Lung (tissue), 12 donors: ENCODE data around the gene CPXM2. TPM values are rescaled to one million over a fixed set of nuclear protein-coding genes. Genes with fewer than 3 reads are reported as not detected.

Source experiments
- ATAC-seq: fragments of 200-7000 bp; cut with Tn5 transposase; one replicate; pipeline ENCODE4 v1.9.1; 2020; ENCODE audit warnings: moderate number of reproducible peaks; ENCODE audit not compliant: insufficient read depth, low FRiP score
- DNase-seq, 3 donors: peaks; one replicate each; pipeline ENCODE4 v3.0.0-alpha.2; 2013 to 2017
- H3K27ac ChIP-seq, 2 donors: one replicate each; pipeline ENCODE4 v1.5.1; 2013; ENCODE audit warnings: mild to moderate bottlenecking in 2 of 2, moderate library complexity in 2 of 2, control low read depth in 1 of 2, inconsistent platforms in 1 of 2, low read depth in 1 of 2, low read length in 1 of 2
- H3K27me3 ChIP-seq, 3 donors: one replicate each; pipeline ENCODE4 v1.5.1; 2013; ENCODE audit warnings: low read length in 2 of 3; ENCODE audit not compliant: control insufficient read depth in 3 of 3, insufficient read depth in 3 of 3
- H3K36me3 ChIP-seq, 4 donors: one replicate each; pipeline ENCODE4 v1.5.1; 2013; ENCODE audit warnings: low read length in 4 of 4, mild to moderate bottlenecking in 1 of 4, moderate library complexity in 1 of 4; ENCODE audit not compliant: control insufficient read depth in 4 of 4, insufficient read depth in 4 of 4
- H3K4me1 ChIP-seq, 5 donors: one replicate each; pipeline ENCODE4 v1.5.1; 2013; ENCODE audit warnings: low read length in 5 of 5, mild to moderate bottlenecking in 2 of 5, moderate library complexity in 1 of 5; ENCODE audit not compliant: control insufficient read depth in 5 of 5, insufficient read depth in 5 of 5
- H3K4me3 ChIP-seq: one replicate; pipeline ENCODE4 v1.5.1; 2013; ENCODE audit warnings: mild to moderate bottlenecking, control low read depth, moderate library complexity
- H3K9ac ChIP-seq, 2 donors: one replicate each; pipeline ENCODE4 v1.5.1; 2013; ENCODE audit warnings: low read length in 2 of 2, control low read depth in 1 of 2; ENCODE audit not compliant: insufficient read depth in 1 of 2
- H3K9me3 ChIP-seq, 4 donors: one replicate each; pipeline ENCODE4 v1.5.1; 2013; ENCODE audit warnings: low read length in 3 of 4, mild to moderate bottlenecking in 1 of 4, moderate library complexity in 1 of 4; ENCODE audit not compliant: control insufficient read depth in 4 of 4, insufficient read depth in 3 of 4
- WGBS, 2 donors: extraction: QIAGEN DNeasy Blood & Tissue Kit; methylation state at CpG; one replicate each; pipeline ENCODE4 v1.1.7; 2013; 5-methylcytosine and 5-hydroxymethylcytosine counted together
- polyA plus RNA-seq, 2 donors: library from polyadenylated mRNA; stranded (reverse); fragments of 200-250 nt; gene quantifications; one replicate each; pipeline ENCODE4 v1.2.1, GENCODE V29; 2013
- total RNA-seq, 2 donors: library from RNA; depleted of rRNA in 1 of 2; stranded (reverse); fragments of >200 nt in 1 of 2; gene quantifications; one replicate each; pipeline ENCODE4 v1.2.1, GENCODE V29; 2014 to 2021
- TF ChIP-seq, protein P1 (sequence below): IDR thresholded peaks from 2 replicates; pipeline ENCODE4 v1.5.1; 2012; ENCODE audit warnings: mild to moderate bottlenecking; ENCODE audit errors: control extremely low read depth, extremely low read depth
- donor health status: control.
- donor health status: control.
- donor health status: Bipolar disorder and iron deficiency.
- donor health status: healthy.
- donor health status: DM: yes; HTN: yes; CAD: no.

The CPXM2 gene
- total and polyA plus RNA-seq, 4 donors: 0.66 to 5.0 (median 2.1) TPM

DNA sequence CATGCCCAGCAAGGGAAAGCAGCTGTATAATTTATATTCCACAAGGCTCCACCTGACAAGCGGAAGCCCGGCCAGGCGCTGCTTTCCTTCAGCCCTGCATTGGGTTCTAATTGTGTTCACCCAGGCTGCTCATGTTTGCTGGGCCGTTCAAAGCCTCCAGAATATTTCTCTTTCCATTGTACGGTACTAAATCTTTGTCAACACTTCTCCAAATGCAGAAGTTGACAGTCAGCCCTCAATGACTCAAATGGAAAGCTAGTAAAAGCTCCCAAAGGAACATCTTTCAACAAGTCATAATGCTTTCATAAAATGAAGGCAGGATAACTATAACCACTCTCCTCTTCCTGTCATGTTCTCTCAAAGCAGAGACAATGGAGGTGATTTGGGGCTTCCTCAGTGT is 17.8 kb upstream of the CPXM2 start:
- ATAC-seq: no peak
- Histone ChIP-seq H3K4me3 (no peak overlapping the region), H3K4me1 (peaks cover 0 to 12% (median 4%) of the 10 kb centered on the region in 5 donors), H3K27ac (no peak overlapping the region), H3K9ac (no peak overlapping the region), H3K27me3 (no peaks in the 10 kb centered on the region), H3K36me3 (no peaks in the 10 kb centered on the region), H3K9me3 (peaks cover 0 to 6% (median 0%) of the 10 kb centered on the region in 4 donors)
- WGBS, 2 donors: 46 to 63% methylated on average over 5 of the region's 5 CpGs
- TF ChIP-seq, protein P1, sequence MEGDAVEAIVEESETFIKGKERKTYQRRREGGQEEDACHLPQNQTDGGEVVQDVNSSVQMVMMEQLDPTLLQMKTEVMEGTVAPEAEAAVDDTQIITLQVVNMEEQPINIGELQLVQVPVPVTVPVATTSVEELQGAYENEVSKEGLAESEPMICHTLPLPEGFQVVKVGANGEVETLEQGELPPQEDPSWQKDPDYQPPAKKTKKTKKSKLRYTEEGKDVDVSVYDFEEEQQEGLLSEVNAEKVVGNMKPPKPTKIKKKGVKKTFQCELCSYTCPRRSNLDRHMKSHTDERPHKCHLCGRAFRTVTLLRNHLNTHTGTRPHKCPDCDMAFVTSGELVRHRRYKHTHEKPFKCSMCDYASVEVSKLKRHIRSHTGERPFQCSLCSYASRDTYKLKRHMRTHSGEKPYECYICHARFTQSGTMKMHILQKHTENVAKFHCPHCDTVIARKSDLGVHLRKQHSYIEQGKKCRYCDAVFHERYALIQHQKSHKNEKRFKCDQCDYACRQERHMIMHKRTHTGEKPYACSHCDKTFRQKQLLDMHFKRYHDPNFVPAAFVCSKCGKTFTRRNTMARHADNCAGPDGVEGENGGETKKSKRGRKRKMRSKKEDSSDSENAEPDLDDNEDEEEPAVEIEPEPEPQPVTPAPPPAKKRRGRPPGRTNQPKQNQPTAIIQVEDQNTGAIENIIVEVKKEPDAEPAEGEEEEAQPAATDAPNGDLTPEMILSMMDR: no peak
- no peak for DNase-seq

DNA sequence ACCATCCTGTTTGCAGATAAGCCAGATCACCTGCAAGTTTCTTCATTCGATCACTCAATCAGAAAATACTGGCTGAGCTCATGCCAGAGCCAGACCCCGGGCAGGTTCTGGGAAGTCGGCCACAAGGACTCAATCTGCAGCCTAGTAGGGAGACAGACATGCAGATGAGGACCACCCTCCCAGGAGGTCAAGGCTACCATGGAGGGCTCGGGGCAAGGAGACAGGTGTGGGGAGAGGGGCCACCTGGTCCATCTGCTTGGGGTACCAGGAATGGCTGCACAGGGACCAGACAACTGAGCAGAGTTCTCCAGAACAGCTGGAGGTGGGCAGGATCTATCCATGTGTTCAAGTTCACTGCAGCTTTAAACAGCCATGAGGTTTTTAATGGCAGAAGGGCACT is 16.8 kb upstream of the CPXM2 start:
- ATAC-seq (no peak), DNase-seq (no peak)
- no peak overlapping the region for H3K9ac ChIP-seq
- no peaks in the 10 kb centered on the region for H3K36me3 ChIP-seq
- no peak overlapping the region for H3K27ac ChIP-seq
- H3K4me1 ChIP-seq: peaks cover 0 to 8% (median 1%) of the 10 kb centered on the region in 5 donors
- whole genome bisulfite sequencing, 2 donors: 83% methylated on average over 4 of the region's 4 CpGs
- H3K9me3 ChIP-seq: peaks cover 0 to 6% (median 0%) of the 10 kb centered on the region in 4 donors
- no peaks in the 10 kb centered on the region for H3K27me3 ChIP-seq
- H3K4me3 ChIP-seq: no peak overlapping the region
- TF ChIP-seq, protein P1: no peak

DNA sequence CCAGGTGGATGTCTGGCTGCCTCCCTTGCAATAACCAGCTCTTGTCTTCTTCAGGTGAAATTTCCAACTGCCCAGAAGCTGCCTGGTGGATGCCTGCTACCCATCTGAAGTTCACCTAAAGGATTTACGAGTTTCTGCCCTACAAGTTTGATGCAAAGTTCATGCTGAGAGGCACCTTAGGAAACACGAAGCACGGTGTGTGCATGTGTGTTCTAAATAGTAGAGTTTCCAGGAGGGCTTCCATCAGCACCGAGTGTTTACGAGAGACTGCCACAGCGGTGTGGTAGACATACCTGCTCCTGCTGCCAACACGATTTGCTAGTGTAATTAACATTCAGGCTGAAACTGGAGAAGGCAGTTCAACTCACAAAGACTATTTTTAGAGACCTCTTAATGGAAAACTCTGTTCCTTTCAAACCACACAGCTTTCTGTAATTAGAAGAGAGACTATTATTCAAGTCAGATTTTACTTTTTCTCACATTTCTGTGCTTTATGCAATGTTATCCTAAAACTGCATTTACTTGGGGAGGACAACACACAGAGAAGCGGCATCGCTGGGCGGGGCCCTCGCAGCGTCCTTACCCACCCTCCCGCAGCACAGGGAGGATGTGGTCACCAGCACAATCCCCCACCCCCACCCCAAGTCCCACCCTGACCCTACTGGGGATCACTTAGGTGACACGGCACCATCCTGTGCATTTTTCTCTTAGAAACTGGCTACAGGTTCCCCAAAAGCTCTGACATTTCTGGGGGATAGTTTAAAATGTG is 15.5 kb upstream of the CPXM2 start:
- DNase-seq (peak in 2 of 3 donors; percentile 25 to 58), ATAC-seq (no peak)
- Histone ChIP-seq H3K4me3 (no peak overlapping the region), H3K9ac (no peak overlapping the region), H3K9me3 (peaks cover 0 to 6% (median 0%) of the 10 kb centered on the region in 4 donors), H3K27me3 (no peaks in the 10 kb centered on the region), H3K36me3 (no peaks in the 10 kb centered on the region), H3K27ac (no peak overlapping the region), H3K4me1 (peaks cover 0 to 6% (median 0%) of the 10 kb centered on the region in 5 donors)
- 54 to 66% methylated on average over 14 of the region's 14 CpGs for WGBS, 2 donors
- TF ChIP-seq, protein P1: no peak
